Measurements from ENCODE around the gene COL16A1.

Gene COL16A1

DNA sequence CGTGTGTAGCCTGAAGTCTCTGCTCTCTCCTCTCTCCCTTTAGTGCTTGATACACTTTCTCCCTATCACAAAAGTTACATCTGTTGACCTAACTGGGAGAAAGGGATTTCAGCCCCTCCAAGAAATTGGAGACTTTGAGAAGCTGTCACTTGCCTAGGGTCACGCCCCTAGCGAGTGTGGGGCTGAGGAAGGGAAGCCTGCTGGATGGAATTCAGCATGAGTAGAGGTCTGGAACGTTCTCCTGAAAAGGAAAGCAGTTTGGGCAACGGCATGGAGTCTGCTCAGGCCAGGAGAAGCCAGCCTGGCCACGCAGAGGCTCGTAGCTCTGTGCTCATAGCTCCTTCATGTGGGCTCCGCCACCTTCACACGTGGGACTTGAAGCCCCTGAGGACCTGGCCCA is 22.4 kb downstream of the COL16A1 start:
- no peak for DNase-seq

DNA sequence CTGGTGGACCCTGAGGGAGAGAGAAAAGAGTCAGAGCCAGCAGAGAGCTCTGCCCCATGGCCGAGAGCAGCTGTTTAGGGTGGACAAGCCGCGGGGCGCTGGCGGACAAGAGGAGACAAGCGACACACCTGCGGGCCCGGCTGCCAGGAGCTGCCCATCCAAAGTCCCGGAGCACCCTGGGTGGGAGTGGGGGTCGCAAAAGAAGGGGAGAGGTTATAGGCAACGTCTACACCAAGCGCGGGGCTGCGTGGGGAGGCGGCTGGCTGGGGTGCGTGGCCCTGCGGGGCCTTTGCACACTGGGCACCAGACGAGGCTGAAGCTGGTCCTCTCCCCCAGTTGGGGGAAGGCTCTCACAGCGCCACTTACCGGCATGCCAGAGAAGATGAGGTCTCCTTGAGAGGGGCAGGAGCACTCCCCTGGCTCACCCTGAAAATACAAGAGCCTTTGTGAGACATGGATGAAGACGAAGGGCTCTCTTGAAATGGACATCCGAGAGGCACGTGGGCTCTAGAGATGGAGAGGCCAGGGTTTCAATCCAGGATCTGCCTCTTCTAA is 24.1 kb downstream of the COL16A1 start:
- DNase-seq = no peak

GRCh38 chr1:31679091-31679490 is 24.7 kb downstream of the COL16A1 start:
- no peak for DNase-seq

DNA sequence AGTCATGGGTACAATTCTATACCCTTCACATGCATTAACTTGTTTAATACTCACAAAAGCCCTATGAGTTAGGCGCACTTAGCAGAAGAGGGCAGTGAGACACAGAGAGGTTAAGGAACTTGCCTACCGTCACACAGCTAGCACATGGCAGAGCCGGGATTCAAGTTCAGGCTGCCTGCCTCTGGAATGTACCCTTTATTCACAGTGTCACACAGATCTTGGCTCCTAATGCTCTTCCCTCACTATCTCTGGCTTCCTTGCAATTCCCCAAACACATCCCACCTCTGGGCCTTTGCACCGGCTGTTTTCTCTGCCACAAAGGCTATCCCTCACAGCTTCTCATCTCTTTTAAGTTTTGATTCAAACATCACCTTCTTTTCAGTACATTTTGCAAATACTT is 25.1 kb downstream of the COL16A1 start:
- no peak for DNase-seq

- no peak for DNase-seq
These were observed 25.9 kb downstream of the COL16A1 start for GRCh38 chr1:31677949-31678348.

- no peak for DNase-seq
These were observed 26.4 kb downstream of the COL16A1 start for GRCh38 chr1:31677401-31677800.

- no peak for DNase-seq
These were observed 28.1 kb downstream of the COL16A1 start for GRCh38 chr1:31675756-31676155.

DNA sequence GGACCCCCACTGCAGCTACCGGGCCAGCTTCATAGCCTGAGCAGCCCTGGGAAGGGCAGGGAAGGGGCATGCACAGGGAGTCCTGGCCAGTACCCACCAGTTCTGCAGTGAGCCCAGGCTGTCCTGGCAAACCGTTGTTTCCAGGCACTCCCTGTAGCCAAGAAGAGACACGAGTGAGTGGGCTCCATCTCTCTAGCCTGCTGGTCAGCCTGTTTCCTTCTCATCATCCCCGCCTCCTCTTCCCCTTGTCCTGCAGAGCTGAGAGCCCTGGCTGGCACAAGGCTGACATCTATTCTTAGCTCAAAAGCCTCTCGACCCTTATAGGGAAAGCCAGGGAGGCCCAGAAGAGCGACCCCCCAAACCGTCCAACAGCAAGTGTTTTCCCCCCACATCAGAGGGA is 28.7 kb downstream of the COL16A1 start:
- DNase-seq = no peak

- no peak for DNase-seq
These were observed 29.2 kb downstream of the COL16A1 start for GRCh38 chr1:31674626-31675025.

- DNase-seq = no peak
These were observed 30.4 kb downstream of the COL16A1 start for GRCh38 chr1:31673433-31673832.

DNA sequence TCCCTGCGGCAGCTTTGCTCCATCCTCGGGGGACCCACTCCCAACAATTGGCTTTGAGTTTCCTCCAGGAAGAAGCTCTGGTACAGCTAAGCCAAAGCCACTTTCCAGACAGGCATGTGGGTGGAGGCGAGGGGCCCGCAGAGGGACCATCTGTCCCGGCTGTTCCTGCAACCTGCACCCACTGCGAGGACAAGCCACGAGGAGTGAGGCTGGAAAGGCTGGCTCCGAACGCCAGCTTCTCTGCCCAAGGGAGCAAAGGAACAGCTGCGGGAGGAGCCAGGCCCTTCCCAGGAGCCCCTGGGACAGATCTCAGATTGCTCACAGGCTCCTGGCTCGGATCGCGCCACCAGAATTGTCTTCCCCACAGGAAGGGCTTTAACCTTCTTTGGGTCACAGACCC is 30.8 kb downstream of the COL16A1 start:
- DNase-seq = no peak

DNA sequence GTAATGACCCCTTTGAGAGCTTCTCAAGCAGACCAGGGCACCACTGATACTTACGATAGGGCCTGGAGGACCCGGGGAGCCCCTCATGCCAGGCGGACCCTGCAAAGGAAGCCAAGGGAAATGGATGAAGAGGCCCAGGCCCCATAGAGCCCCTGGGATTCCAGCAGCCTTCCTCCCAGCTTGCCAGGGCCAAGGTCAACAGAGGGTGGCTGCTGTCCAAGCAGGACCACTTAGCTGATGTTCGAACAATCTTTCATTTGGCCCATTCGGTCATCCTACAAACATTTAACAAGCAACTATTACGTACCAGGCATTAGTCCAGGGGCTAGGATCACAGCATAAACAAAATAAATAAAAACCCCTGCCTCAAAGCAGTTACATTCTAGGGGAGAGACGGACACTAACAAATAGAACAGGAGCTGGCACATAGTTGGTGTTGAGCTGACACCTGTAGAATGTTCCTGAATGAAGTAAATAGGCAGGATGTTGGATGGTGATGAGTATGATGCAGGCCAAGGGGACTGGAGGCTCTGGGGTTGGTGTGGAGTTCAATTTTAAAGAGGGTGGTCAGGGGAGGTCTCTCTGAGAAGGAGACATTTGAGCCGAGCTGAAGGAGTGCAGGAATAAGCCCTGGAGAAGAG is 32.1 kb downstream of the COL16A1 start:
- no peak for DNase-seq

DNA sequence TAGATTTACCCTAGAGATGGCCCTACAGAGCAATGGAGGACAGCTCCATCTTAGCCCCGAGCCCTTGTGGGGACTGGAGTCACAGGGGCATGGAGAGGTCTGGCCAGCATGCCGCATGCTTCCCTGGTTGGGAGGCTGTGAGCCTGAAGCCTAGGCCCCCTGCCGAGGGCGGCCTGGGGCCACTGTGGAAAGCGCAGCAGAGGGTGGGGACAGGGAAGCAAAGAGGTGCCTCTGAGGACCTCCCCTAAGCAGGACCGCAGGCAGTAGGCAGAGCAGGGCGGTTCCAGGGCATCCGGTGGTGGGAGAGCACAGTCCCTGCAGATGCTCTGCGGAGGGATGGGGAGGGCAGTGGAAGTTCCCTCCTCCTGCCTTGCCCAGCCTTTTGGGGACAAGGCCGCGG is 32.7 kb downstream of the COL16A1 start:
- no peak for DNase-seq

DNA sequence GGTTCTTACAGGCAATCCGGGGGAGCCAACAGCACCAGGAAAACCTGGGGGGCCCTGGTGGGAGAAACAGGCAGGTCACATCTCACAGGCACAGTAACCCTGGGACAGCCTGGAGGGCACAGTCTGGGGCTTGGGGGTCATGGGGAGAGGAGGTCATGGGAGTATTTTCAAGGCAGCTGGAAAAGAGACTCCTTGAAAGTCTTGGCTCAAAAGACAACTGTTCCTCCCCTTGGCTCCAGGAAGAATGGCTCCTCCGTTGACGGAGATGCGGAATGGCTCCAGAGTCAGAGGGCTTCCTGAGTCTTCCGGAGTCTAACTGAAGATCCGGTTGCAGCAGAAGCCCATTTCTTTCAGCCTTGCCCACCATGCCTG is 33.2 kb downstream of the COL16A1 start:
- DNase-seq = no peak

DNA sequence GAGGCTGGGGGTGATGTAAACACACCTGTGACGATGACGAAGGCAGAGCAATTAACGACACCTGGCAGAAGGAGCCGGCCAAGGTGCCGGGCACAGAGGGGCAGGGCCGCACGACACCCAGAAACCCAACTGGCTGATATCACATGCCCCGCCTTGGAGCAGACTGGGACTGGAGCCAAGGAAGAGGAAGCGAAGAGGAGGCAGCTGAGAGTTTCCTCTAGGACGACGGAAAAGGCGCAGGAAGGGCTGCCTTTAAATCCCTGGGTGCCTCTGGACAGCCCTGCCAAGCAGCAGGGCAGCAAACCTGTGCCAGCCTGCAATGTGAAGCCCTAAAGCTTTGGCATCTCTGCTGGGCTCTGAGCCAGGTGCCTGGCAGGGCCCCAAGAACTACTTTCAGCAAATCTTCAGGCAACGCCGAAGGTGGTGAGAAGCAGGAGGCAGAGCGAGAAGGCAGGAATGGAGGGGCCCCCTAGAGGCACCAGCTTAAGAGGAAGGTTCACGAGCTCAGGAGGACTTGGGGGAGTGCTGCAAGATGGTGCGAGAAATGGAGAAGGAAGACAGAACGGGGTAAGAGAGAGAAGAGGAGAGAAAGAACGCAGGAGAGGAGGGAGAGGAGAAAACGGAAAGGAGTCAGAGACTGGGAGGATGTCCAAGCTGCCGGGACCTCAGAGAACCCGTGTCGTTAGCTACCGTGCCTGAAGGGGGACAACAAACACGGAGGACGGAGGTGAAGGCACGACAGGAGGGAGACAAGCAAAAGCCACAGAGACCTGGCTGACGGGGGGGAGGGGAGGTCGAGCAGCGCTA is 33.8 kb downstream of the COL16A1 start:
- DNase-seq = peak in 1 of 2 experiments; percentile 14

DNA sequence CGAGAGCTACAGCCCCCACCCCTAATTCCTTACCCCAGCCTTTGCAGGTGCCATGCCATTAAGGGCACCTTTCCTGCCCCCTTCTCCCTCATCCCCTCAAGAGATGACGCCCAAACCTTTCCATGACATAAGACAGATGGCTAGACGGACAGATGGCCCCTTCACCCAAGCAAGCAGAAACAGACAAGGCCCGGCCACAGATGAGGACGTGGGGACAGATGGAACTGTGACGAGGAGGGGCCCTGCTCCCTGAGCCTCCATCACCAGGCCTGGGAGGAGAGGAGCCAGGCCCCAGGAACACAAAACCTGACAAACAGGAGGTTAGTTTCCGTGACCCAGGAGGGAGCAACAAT is 34.4 kb downstream of the COL16A1 start:
- DNase-seq = no peak

DNA sequence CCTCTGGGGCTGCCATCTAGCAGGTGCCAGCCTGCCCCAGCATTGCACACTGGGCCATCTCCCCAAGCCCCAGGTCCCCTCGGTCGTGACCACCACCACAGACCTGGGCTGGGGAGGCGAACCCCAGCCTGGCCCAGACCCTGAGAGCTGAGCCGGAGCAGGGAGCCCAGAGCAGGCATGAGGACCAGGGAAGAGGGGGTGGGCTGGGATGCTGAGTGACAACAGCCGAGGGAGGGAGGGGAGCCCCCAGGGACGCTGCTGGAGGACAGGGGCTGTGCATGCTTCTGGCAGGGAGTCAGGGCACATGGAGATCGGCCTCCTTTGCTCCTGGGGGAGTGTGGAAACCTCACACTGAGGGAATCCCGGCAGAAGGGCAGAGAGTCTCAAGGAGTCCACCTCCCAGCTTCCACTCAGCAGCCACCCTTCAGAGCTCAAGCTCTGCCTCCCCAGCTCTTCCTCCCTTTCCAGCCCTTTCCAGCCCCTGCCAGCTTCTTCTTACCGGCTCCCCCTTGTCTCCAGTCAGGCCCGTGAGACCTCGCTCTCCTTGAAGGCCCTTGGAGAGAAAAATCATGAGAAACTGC is 35.4 kb downstream of the COL16A1 start:
- no peak for DNase-seq

- no peak for DNase-seq
These were observed 36.6 kb downstream of the COL16A1 start for GRCh38 chr1:31667065-31667785.

GRCh38 chr1:31666263-31666963 is 37.4 kb downstream of the COL16A1 start:
- DNase-seq = no peak

GRCh38 chr1:31665234-31665878 is 38.5 kb downstream of the COL16A1 start:
- no peak for DNase-seq

DNA sequence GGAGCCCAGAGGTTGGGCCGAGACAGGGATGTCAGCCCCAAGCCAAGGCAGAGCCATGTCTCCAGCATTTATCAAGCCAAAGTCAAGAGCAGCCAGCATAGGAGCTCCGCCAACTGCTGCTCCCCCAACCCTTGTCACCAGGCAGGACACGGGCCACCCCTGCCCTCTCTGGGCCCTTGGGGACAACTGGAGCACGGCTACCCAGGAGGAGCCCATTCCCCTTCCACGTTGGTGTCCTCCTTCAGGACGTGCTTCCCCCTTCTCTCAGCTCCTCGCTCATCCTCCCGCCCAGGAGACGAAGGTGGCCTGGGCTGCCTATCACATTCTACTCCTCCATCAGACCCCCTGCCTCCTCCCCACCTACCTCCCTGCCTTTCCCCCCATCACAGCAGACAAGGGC is 39.3 kb downstream of the COL16A1 start:
- no peak for DNase-seq

Data from activated CD4-positive, alpha-beta T cell treated with anti-CD3 and anti-CD28 coated beads, Interleukin-2, amount 50 U/mL, for 4 hours (primary cell).